Kidney (tissue), 14 donors: ENCODE measurements around the gene HSD11B2. TPM values are rescaled to one million over a fixed set of nuclear protein-coding genes. Genes with fewer than 3 reads are reported as not detected.
A peak's percentile ranks its signal among the peaks of the same experiment; 100 is the strongest.

Source experiments
- DNase-seq, 5 donors: peaks; one replicate each; pipeline ENCODE4 v3.0.0-alpha.2; 2013 to 2020
- FAIRE-seq: peaks from 2 replicates; lab custom pipeline; 2012; peaks lifted over from hg19 to GRCh38; lab: Jason Lieb, UNC
- H3K27ac ChIP-seq, 2 donors: one replicate each; pipeline ENCODE4 v1.7.0; 2013; ENCODE audit warnings: low read depth in 2 of 2, low read length in 2 of 2, inconsistent platforms in 1 of 2
- H3K27me3 ChIP-seq: one replicate; pipeline ENCODE4 v1.7.1; 2013; ENCODE audit warnings: low read length, inconsistent platforms; ENCODE audit not compliant: control insufficient read depth, insufficient read depth
- H3K36me3 ChIP-seq, 3 donors: one replicate each; pipeline versions ENCODE4 v1.7.0 to v1.7.1; 2013; ENCODE audit warnings: low read length in 3 of 3, control low read depth in 1 of 3, inconsistent platforms in 1 of 3; ENCODE audit not compliant: insufficient read depth in 3 of 3, control insufficient read depth in 2 of 3
- H3K4me1 ChIP-seq, 3 donors: one replicate each; pipeline versions ENCODE4 v1.7.0 to v1.7.1; 2013; ENCODE audit warnings: low read length in 3 of 3, inconsistent platforms in 1 of 3, low read depth in 1 of 3; ENCODE audit not compliant: control insufficient read depth in 2 of 3, insufficient read depth in 2 of 3
- H3K4me3 ChIP-seq, 3 donors: one replicate each; pipeline versions ENCODE4 v1.7.0 to v1.8.1; 2013; ENCODE audit warnings: low read length in 3 of 3, control low read depth in 1 of 3, inconsistent platforms in 1 of 3
- H3K9ac ChIP-seq, 3 donors: one replicate each; pipeline versions ENCODE4 v1.7.0 to v1.7.1; 2013; ENCODE audit warnings: low read length in 3 of 3, control low read depth in 1 of 3, inconsistent platforms in 1 of 3
- H3K9me3 ChIP-seq, 3 donors: one replicate each; pipeline versions ENCODE4 v1.7.0 to v1.7.1; 2013; ENCODE audit warnings: low read length in 3 of 3, control low read depth in 1 of 3, inconsistent platforms in 1 of 3; ENCODE audit not compliant: control insufficient read depth in 2 of 3, insufficient read depth in 1 of 3
- CTCF ChIP-seq: IDR thresholded peaks from 3 replicates; pipeline ENCODE4 v1.5.1; 2012; ENCODE audit warnings: mild to moderate bottlenecking, moderate library complexity, borderline replicate concordance; ENCODE audit not compliant: insufficient read depth; ENCODE audit errors: extremely low read depth
- intact Hi-C: fragments of 100-400 bp; cut with DNase I; formaldehyde crosslinking; loops from one replicate; pipeline ENCODE4 v1.11.1; 2022
- polyA plus RNA-seq: library from polyadenylated mRNA; stranded (reverse); fragments of 350-450 nt; fragmentation: Illumina TruSeq; extraction: RNeasy Lipid Tissue Mini Kit (QIAGEN cat#74804); gene quantifications from one replicate; pipeline ENCODE4 v1.2.3, GENCODE V29; 2014; ENCODE audit warnings: low read depth, low replicate concordance; ENCODE audit not compliant: insufficient read depth
- total RNA-seq: library from RNA; stranded (reverse); fragmentation: NEBNext Ultra II Directional; extraction: Animal tissue kit (Norgen Biotek cat#: 25700); gene quantifications from one replicate; pipeline ENCODE4 v1.2.1, GENCODE V29; 2021
- donor health status: control.
- donor health status: control.
- donor health status: control.
- donor health status: control.
- donor health status: control.
- donor health status: DM: yes; HTN: yes; CAD: no.
- donor health status: Normal renal cell carcinoma (clear cell type).

The HSD11B2 gene
- total and polyA plus RNA-seq, 2 donors from 2014 or later: 139 to 1,022 TPM

- Histone ChIP-seq H3K4me1 (peaks cover 0 to 10% (median 3%) of the 10 kb centered on the region in 3 donors), H3K9me3 (no peaks in the 10 kb centered on the region), H3K4me3 (no peak overlapping the region), H3K27ac (no peak overlapping the region), H3K9ac (peak overlapping the region in 1 of 3 donors; percentile 12), H3K36me3 (no peaks in the 10 kb centered on the region), H3K27me3 (no peaks in the 10 kb centered on the region)
- TF ChIP-seq CTCF: no peak
- no peak for FAIRE-seq
- intact Hi-C loops: no loop called here
- DNase-seq: peak in 1 of 5 donors; percentile 52
These were observed 24.6 kb upstream of the HSD11B2 start for GRCh38 chr16:67406111-67406971.

- Histone ChIP-seq H3K9ac (no peak overlapping the region), H3K27ac (no peak overlapping the region), H3K36me3 (no peaks in the 10 kb centered on the region), H3K9me3 (no peaks in the 10 kb centered on the region), H3K4me1 (peaks cover 0 to 10% (median 3%) of the 10 kb centered on the region in 3 donors), H3K4me3 (no peak overlapping the region), H3K27me3 (no peaks in the 10 kb centered on the region)
- no peak for TF ChIP-seq CTCF
- no peak for FAIRE-seq
- peak in 1 of 5 donors; percentile 52 for DNase-seq
- intact Hi-C loops: no loop called here
These were observed 23.6 kb upstream of the HSD11B2 start for GRCh38 chr16:67407176-67407787.

GRCh38 chr16:67407788-67408452, 23.0 kb upstream of the HSD11B2 start:
- H3K4me1 ChIP-seq: peaks cover 0 to 10% (median 3%) of the 10 kb centered on the region in 3 donors
- FAIRE-seq (no peak), DNase-seq (peak in 1 of 5 donors; percentile 52)
- H3K27me3 ChIP-seq: no peaks in the 10 kb centered on the region
- TF ChIP-seq CTCF: no peak
- no peaks in the 10 kb centered on the region for H3K9me3 ChIP-seq
- intact Hi-C loops: no loop called here
- H3K36me3 ChIP-seq: no peaks in the 10 kb centered on the region
- no peak overlapping the region for H3K27ac ChIP-seq
- H3K4me3 ChIP-seq: no peak overlapping the region
- H3K9ac ChIP-seq: no peak overlapping the region
